GM18519 (cell line): ENCODE results near the gene DUSP12.
"Not testable (repeated sequence)": the region's sequence is repeated elsewhere in the genome, so short reads cannot be mapped to it uniquely, and the experiment has no call there.

ENCODE experiments used
- ATAC-seq: cut with Tn5 transposase; IDR thresholded peaks from one replicate; pipeline ENCODE4 v1.9.1; 2021; ENCODE audit warnings: mild to moderate bottlenecking, moderate library complexity; ENCODE audit not compliant: unreplicated experiment, low FRiP score

The DUSP12 gene, protein sequence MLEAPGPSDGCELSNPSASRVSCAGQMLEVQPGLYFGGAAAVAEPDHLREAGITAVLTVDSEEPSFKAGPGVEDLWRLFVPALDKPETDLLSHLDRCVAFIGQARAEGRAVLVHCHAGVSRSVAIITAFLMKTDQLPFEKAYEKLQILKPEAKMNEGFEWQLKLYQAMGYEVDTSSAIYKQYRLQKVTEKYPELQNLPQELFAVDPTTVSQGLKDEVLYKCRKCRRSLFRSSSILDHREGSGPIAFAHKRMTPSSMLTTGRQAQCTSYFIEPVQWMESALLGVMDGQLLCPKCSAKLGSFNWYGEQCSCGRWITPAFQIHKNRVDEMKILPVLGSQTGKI

GRCh38 chr1:161749509-161750407 lies at the start of gene DUSP12:
Gene DUSP12 (plus strand): TSS chr1:161749786. CDS start chr1:161749802, 16 bp downstream.
- ATAC-seq: peak; percentile 86

GRCh38 chr1:161702250-161702649 lies 47.3 kb upstream of the DUSP12 start:
- no peak for ATAC-seq

- ATAC-seq: no peak
These were observed 44.0 kb upstream of the DUSP12 start for GRCh38 chr1:161705537-161705936.

GRCh38 chr1:161706113-161706481 lies 43.5 kb upstream of the DUSP12 start:
- no peak for ATAC-seq

DNA sequence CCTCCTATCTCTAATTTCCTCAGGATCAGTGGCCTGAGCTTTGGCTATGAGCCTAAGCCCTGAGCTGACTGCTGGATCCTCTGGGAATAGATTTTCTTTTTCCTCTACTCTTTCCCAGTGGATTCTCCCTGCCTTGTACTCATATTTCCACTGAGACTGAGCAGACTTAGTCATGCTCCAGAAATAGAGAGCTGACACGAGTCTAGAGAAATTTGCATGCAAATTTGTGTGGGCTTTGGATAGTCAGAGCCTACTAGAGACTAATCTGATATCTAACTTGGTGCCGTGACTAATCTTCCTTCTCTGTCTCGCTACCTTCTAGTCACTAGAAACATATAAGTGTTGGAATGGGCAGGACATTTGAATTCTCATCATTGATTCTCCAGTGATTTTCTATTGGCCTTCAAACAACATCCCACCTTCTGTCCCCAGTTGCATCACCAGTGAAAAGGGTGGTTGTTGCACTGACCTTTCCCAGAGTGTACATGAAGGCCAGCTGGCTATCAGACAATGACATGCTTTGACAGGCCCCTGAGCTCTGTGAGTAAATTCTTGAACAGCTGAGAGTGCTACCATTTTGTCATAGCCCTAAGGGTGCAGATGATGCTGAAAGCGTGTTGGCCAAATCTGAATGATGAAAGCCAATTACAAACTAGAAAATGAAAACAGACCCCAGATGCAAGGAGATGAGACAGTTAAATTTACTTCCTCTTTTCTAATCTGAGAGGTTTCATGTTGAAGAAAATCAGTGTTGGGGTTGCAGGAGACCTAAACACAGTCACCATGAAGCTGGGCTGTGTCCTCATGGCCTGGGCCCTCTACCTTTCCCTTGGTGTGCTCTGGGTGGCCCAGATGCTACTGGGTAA lies 42.9 kb upstream of the DUSP12 start, which contains the start of gene FCRLA:
Gene FCRLA (plus strand): TSS at position 748 of the 866 bp plus-strand sequence. CDS start 36 bp downstream, at position 784.
- peak; percentile 55 for ATAC-seq

DNA sequence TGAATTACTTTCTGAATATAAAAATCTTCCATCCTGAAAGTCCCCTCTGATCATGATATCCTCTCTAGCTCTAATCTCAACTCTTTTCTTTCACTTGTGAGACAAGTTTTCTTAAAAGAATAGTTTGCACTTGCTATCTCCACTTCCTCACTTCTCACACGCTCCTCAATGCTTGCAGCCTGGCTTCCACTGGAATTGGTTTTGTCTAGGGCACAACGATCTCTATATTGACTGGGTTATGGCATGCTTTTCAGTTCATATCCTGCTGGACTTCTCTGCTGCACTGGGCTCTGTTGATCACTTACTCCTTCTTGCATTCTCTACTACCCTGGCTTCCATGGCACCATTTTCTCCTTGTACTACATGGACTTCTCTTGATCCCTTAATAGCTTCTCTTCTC lies 42.1 kb upstream of the DUSP12 start:
- ATAC-seq: no peak

- no peak for ATAC-seq
These were observed 40.2 kb upstream of the DUSP12 start for GRCh38 chr1:161709373-161709772.

GRCh38 chr1:161710560-161710959 lies 39.0 kb upstream of the DUSP12 start:
- no peak for ATAC-seq

- ATAC-seq: no peak
These were observed 30.8 kb upstream of the DUSP12 start for GRCh38 chr1:161718559-161719324.

GRCh38 chr1:161719325-161719611 lies 30.3 kb upstream of the DUSP12 start:
- no peak for ATAC-seq

GRCh38 chr1:161720422-161720821 lies 29.2 kb upstream of the DUSP12 start:
- no peak for ATAC-seq

DNA sequence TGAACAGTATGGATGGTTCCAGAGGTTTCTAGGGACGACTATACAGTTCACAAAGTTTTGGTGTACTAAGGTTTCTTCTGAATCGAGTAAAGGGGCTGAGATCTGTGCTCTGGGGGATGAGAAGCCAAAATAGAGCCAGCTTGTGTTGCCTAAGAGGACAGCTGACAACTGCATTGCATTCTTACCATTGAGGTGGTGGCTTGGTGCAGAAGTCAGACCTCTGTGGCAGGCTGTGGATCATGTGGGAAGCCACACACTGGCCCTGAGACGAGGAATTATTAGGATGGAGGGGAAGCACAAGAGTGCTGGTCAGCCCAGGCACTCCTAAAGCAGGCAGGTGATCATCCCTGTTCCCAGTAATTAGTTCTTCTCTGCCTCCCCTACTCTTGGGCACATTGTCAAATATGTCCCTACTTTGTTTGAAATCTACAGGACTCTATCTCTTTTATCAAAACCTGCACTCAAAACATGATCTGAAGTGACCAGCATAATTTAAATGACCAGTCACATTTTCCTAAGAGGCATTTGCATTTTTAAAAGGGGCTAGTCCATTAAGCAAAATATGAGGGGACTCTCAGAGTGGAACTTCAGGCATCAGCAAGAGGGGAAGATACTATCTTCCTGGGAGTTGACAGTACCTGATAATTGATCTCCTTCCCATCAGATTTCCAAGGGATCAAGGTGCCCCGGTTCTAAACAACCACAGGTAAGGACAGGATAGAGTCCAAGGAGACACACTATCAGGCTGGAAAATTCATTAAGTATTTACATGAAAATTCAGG lies 28.4 kb upstream of the DUSP12 start, which contains the start of gene FCRLB:
Gene FCRLB (plus strand): TSS at position 589 of the 782 bp plus-strand sequence. CDS start 1,129 bp downstream, outside the sequence.
- no peak for ATAC-seq

DNA sequence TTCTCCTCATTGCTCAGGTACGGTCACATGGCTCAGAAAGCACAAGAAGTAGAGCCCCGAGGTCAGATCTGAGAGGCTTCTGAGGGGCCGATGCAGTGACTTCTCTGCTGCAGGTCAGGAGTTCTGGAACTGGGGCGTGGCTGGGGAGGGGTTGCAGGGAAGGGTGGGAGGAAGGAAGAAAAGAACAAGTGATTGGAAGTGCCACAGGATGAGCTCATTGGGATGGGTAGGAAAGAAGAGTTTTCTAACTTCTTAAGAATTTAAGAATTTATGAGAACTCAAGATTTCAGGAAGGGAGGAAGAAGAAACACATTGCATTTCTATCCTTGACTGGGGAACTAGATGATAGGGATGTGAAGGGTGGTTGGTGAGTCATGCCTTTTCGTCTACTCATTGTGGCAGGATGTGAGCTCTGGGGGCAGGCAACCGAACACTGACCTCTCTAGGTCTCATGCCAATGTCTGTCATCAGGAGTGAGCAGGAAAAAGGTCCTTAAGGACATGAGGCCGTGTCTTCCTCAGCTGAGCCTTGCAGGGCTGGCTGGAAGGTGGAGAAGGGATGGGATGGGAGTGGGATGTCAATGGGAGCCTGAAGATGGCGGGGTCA lies 27.7 kb upstream of the DUSP12 start:
- no peak for ATAC-seq

DNA sequence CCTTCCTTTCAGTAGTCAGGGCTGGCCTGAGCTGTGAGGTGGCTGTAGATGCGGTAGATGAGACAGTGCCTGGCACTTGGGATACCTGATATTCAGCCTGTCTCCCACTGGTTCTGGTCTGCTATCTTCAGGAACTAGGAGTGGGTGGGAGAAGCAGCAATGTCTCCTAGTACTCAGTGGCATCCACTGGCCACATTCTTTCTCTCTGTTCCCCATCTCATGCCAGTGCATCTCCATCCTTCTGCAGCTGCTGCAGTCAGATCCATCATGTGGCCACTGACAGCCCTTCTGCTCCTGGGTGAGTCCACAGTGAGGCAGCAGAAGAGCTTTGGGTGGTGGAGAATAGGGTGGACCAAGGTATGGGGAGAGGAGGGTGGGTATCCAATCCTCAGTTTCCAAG lies 27.2 kb upstream of the DUSP12 start:
- no peak for ATAC-seq

DNA sequence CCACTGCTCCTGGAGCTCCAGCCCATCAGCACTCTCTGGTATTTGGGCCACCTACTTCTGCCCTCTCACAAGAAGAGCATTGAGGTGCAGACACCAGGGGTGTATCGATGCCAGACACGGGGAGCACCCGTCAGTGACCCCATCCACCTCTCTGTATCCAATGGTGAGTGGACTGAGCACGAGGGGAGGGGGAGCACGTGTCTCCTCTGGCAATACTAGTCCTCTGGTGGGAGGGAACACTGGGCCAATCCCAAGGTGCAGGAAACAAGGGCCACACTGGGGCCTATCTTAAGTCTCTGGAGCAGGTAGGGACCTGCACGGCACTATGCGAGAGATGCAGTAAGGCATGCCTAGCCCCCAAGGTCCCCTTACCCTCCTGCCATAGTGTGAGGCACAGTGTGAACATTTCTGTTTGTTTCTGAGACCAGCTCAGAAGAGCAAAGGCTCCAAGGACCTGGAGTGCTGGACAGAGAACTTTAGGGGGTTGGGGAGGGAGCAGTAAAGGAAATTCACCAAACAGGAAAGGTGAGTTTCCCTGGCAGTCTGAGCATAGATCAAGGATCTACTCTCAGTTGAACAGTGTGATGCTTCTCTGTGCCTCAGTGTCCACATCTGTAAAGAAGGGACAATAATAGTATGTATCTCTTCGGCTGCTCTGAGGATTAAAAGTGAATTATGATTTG lies 26.0 kb upstream of the DUSP12 start:
- no peak for ATAC-seq

- not testable (repeated sequence) for ATAC-seq
These were observed 24.2 kb upstream of the DUSP12 start for GRCh38 chr1:161725258-161725907.

DNA sequence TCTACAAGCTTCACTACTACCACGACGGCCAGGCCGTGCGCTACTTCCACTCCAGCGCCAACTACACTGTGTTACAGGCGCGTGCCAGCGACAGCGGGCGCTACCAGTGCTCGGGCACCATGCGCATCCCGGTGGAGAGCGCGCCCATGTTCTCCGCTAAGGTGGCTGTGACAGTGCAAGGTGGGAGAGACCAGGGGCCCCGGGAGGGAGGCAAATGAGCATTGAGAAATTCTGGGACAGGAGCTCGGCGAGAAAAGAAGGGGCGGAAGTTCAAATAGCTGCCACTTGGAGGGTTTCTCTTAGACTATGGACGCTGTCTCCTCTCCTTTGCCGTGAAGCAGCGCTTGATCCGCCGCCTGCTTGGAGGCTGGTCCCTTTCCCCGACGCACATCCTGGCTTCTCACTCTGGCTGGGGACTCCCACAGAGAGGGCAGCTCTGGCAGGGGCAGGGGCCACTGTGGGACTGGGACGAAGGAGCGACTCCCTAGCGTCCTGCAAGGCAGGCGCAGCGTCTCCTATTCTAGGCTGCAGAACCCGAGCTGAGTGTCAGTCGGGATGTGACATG lies 23.6 kb upstream of the DUSP12 start:
- no peak for ATAC-seq
